WI38 (cell line): ENCODE results near the gene PTPRE.

Source experiments
- H3K4me3 ChIP-seq: 2 replicates; pipeline ENCODE4 v1.5.1; 2011; ENCODE audit warnings: low read depth, mild to moderate bottlenecking, control low read depth, low read length
- CTCF ChIP-seq: IDR thresholded peaks from 2 replicates; pipeline ENCODE4 v1.5.1; 2012; ENCODE audit warnings: low read depth, mild to moderate bottlenecking, control low read depth, low read length

PTPRE gene

GRCh38 chr10:128046953-128047290 lies 140.0 kb downstream of the PTPRE start:
- no peak overlapping the region for H3K4me3 ChIP-seq
- TF ChIP-seq CTCF, result no peak

- no peak for TF ChIP-seq CTCF
- H3K4me3 ChIP-seq, result no peak overlapping the region
These were observed 140.4 kb downstream of the PTPRE start for GRCh38 chr10:128047351-128047750.

DNA sequence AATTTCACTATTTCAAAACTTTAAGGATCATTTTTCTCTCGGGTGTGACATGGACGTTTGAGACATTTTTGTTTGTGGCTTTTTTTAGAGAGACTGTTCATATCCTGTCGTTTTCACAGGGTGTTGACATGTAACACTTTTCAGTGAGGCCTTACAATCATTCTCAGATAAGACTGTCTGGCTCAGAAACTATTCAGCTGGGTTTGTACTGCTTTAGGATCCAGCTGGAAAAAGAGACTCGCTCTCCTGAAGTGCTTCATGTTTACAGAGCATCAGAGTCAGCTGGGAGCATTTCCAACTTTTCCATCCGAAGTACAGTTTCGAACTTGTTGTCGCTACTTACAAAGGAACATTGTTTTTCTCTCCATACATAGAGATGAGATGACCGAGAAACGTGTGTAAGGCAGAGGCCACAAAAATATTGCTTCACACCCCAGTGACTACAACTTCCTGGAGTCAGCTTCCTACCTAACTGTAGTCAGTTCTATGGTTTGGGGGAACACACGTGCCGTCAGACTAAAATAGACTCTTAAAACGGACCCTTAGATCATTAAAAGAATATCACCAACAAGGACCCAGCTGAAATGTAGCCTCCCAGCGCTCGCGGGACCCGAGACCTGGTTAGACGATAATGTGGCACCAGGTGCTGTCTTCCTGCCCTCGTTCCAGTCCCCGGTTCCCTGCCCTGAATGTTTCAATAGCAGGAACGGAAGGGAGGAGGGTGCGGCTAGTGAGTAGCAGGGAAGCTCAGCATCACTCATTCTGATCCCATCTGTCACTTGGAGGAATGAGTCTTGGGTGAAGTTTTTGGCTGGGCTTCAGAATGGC lies 141.3 kb downstream of the PTPRE start:
- no peak for TF ChIP-seq CTCF
- H3K4me3 ChIP-seq, result no peak overlapping the region

DNA sequence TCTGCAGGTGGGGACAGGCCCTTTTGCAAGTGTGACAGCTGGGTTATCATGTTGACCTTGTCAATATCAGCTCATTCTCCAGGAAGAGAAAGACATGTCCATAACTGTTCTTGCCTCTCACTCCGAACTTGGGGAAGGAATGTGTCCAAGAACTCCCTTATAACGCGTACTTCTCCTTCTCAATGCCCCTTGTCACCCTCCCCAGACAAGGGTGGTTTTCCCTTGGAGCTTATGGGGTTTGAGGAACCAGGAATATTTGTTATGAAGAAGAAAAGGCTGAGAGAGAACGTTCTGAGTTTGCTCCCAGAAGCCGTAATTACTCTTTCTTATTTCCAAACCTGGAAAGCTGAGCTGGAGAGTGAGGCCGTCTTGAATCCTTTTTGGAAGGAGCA lies 141.9 kb downstream of the PTPRE start:
- H3K4me3 ChIP-seq, result no peak overlapping the region
- no peak for TF ChIP-seq CTCF

DNA sequence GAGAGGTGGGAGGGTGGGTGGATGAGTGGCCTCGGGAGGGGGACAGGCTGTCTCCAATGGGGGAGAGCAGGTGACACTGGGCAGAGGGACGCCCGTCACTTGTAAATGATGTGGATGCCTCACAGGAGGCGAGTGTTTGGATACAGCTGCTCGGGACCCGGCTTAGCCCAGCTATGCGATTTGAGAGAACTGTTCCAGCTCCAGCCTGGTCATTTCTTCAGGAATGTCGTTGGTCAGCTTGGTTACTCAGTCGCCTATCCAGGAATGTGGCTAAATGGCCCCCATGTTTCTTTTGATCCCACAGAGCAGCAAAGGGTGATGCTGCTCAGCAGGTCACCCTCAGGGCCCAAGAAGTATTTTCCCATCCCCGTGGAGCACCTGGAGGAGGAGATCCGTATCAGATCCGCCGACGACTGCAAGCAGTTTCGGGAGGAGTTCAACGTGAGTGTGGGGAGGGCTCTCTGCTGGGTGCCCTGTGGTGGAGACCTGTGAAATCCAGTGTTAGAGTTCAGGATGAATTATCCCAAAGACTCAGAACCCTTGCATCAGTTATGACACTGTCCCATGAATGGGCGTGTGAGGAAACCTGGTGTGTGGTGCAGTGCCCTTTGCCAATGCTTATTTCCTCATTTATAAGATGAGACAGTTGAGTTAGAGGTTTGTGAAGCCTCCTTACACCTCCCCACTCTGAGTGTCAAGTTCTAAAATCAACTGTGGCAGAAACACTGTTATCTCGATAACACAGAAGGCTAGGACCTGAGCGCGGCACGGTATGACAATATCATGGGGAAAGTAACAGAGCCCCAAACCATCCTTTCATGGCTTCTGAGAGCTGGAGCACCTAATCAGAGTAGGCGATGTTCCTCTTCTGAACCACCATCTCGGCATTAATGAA lies 142.6 kb downstream of the PTPRE start:
- H3K4me3 ChIP-seq, result no peak overlapping the region

DNA sequence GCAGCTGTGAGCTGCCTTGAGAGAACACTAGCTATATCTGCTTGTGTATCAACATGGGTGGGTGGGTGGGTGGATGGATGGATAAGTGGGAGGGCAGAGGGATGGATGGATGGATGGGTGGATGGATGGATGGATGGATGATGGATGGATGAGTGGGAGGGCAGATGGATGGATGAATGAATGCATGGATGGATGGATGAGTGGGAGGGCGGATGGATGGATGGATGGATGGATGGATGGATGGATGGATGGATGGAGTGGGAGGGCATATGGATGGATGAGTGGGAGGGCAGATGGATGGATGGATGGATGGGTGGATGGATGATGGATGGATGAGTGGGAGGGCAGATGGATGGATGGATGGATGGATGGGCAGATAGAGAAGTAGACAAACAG lies 143.2 kb downstream of the PTPRE start:
- H3K4me3 ChIP-seq, result no peak overlapping the region
- no peak for TF ChIP-seq CTCF

More for the DNA sequence above, 142.6 kb downstream of the PTPRE start:
- TF ChIP-seq CTCF, result no peak

DNA sequence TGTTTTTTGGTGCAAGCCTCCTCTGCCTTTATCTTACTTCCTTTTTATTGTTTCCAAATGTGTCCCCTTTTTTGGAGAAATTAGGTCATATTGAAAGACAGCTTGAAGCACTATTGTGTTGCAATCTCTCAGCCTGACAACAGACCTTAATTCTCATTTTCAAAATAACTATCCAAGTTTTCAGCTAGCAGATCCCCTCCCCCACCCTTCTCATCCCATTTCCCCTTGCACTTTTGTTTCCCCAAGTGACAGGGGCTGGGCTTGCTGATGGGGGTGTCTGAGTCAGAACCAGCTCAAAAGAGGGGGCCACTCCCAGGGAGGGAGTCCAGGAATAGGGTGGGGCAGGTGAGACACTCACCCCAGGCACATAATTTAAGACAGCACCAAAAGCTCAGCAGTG lies 144.0 kb downstream of the PTPRE start:
- TF ChIP-seq CTCF, result no peak
- no peak overlapping the region for H3K4me3 ChIP-seq
